ENCODE data around the gene TCP11.

- no peak for TF ChIP-seq CREB5 (CRISPR knock-in tag; IDR thresholded peaks at IDR 0.05; ENCODE audit: low read depth)
- TF ChIP-seq TOX (CRISPR knock-in tag; IDR thresholded peaks at IDR 0.05; ENCODE audit: borderline replicate concordance) = no peak
- TF ChIP-seq RARB (CRISPR knock-in tag; IDR thresholded peaks at IDR 0.05) = no peak
- TF ChIP-seq ZNF8 (CRISPR knock-in tag; IDR thresholded peaks at IDR 0.05) = no peak
- TF ChIP-seq ZFP30 (CRISPR knock-in tag; IDR thresholded peaks at IDR 0.05) = no peak
- TF ChIP-seq TSHZ2 (CRISPR knock-in tag; IDR thresholded peaks at IDR 0.05) = no peak
- no peak for TF ChIP-seq PPARA (CRISPR knock-in tag; IDR thresholded peaks at IDR 0.05; ENCODE audit: borderline replicate concordance)
- TF ChIP-seq ESRRG (CRISPR knock-in tag; IDR thresholded peaks at IDR 0.05) = no peak
Observed at GRCh38 chr6:35091346-35092083, 49.6 kb downstream of the TCP11 start.
